ENCODE measurements around the gene HCAR1. TPM values are rescaled to one million over a fixed set of nuclear protein-coding genes. Genes with fewer than 3 reads are reported as not detected.
"Not testable (repeated sequence)": the region's sequence is repeated elsewhere in the genome, so short reads cannot be mapped to it uniquely, and the experiment has no call there.

HCAR1 gene

GRCh38 chr12:122681814-122682213 lies 48.8 kb downstream of the HCAR1 start:
- Histone ChIP-seq H3K23ac (ENCODE audit: low read depth, low read length, poor library complexity) (no peak overlapping the region), H3K4me3 (ENCODE audit: low read length in 2 of 2) (no peak overlapping the region), H3K27ac (replicated peaks; ENCODE audit: low read length) (no peak overlapping the region), H3K36me3 (replicated peaks in 1 of 2; ENCODE audit: control insufficient read depth in 2 of 2, insufficient read depth in 2 of 2, low read length in 2 of 2) (no peaks in the 10 kb centered on the region), H3K4me1 (ENCODE audit: control insufficient read depth in 2 of 2, insufficient read depth in 1 of 2, low read depth in 1 of 2, low read length in 2 of 2) (no peaks in the 10 kb centered on the region), H2BK15ac (ENCODE audit: low read length) (no peak overlapping the region), H3K79me1 (ENCODE audit: low read depth, low read length) (no peaks in the 10 kb centered on the region), H3K18ac (ENCODE audit: low read length) (no peak overlapping the region), H3K4ac (ENCODE audit: low read length) (no peak overlapping the region), H2AK5ac (ENCODE audit: low read depth, low read length) (no peak overlapping the region), H3K9me3 (replicated peaks in 1 of 2; ENCODE audit: control insufficient read depth in 2 of 2, insufficient read depth in 1 of 2, low read depth in 1 of 2, low read length in 2 of 2) (no peaks in the 10 kb centered on the region), H2BK5ac (ENCODE audit: low read length) (no peak overlapping the region), H4K8ac (ENCODE audit: low read depth, low read length) (no peak overlapping the region), H2BK120ac (ENCODE audit: low read depth, low read length) (no peak overlapping the region), H2BK12ac (ENCODE audit: low read length) (no peak overlapping the region), H3K14ac (ENCODE audit: low read length) (no peak overlapping the region), H3K4me2 (ENCODE audit: insufficient read depth, low read length, poor library complexity, severe bottlenecking) (no peak overlapping the region), H4K91ac (ENCODE audit: low read depth, low read length, poor library complexity) (no peak overlapping the region), H2AFZ (ENCODE audit: low read length) (no peak overlapping the region), H3K9ac (ENCODE audit: low read depth, low read length, poor library complexity) (no peak overlapping the region), H3K27me3 (ENCODE audit: control insufficient read depth in 3 of 3, insufficient read depth in 3 of 3, low read depth in 1 of 3, low read length in 3 of 3) (no peaks in the 10 kb centered on the region)
- DNase-seq (ENCODE audit: low spot score) = no peak
- no CpG with 5 or more reads among the region's 4 CpGs for WGBS, 2 donors (ENCODE audit: extremely low coverage in 2 of 2, insufficient read length in 2 of 2, insufficient replicate concordance in 1 of 2)

GRCh38 chr12:122680989-122681388 lies 49.7 kb downstream of the HCAR1 start:
- H2AFZ ChIP-seq (ENCODE audit: low read length); H3K14ac ChIP-seq (ENCODE audit: low read length); H3K4me2 ChIP-seq (ENCODE audit: insufficient read depth, low read length, poor library complexity, severe bottlenecking); H3K9ac ChIP-seq (ENCODE audit: low read depth, low read length, poor library complexity); H2AK5ac ChIP-seq (ENCODE audit: low read depth, low read length); H3K4me3 ChIP-seq (ENCODE audit: low read length in 2 of 2); H3K27ac ChIP-seq (replicated peaks; ENCODE audit: low read length); H3K4ac ChIP-seq (ENCODE audit: low read length); H2BK5ac ChIP-seq (ENCODE audit: low read length); H3K4me1 ChIP-seq (ENCODE audit: control insufficient read depth in 2 of 2, insufficient read depth in 1 of 2, low read depth in 1 of 2, low read length in 2 of 2); H3K79me1 ChIP-seq (ENCODE audit: low read depth, low read length); H3K36me3 ChIP-seq (replicated peaks in 1 of 2; ENCODE audit: control insufficient read depth in 2 of 2, insufficient read depth in 2 of 2, low read length in 2 of 2); H4K8ac ChIP-seq (ENCODE audit: low read depth, low read length); H2BK120ac ChIP-seq (ENCODE audit: low read depth, low read length); H2BK12ac ChIP-seq (ENCODE audit: low read length); H3K23ac ChIP-seq (ENCODE audit: low read depth, low read length, poor library complexity); H2BK15ac ChIP-seq (ENCODE audit: low read length); H3K9me3 ChIP-seq (replicated peaks in 1 of 2; ENCODE audit: control insufficient read depth in 2 of 2, insufficient read depth in 1 of 2, low read depth in 1 of 2, low read length in 2 of 2); DNase-seq (ENCODE audit: low spot score); H3K27me3 ChIP-seq (ENCODE audit: control insufficient read depth in 3 of 3, insufficient read depth in 3 of 3, low read depth in 1 of 3, low read length in 3 of 3); H3K18ac ChIP-seq (ENCODE audit: low read length); H4K91ac ChIP-seq (ENCODE audit: low read depth, low read length, poor library complexity): not testable (repeated sequence)
- no CpG with 5 or more reads among the region's 6 CpGs for WGBS, 2 donors (ENCODE audit: extremely low coverage in 2 of 2, insufficient read length in 2 of 2, insufficient replicate concordance in 1 of 2)

GRCh38 chr12:122676781-122677180 lies 53.9 kb downstream of the HCAR1 start:
- not testable (repeated sequence) for H4K8ac ChIP-seq (ENCODE audit: low read depth, low read length); H2AK5ac ChIP-seq (ENCODE audit: low read depth, low read length); H2BK5ac ChIP-seq (ENCODE audit: low read length); H3K9me3 ChIP-seq (replicated peaks in 1 of 2; ENCODE audit: control insufficient read depth in 2 of 2, insufficient read depth in 1 of 2, low read depth in 1 of 2, low read length in 2 of 2); H3K4me1 ChIP-seq (ENCODE audit: control insufficient read depth in 2 of 2, insufficient read depth in 1 of 2, low read depth in 1 of 2, low read length in 2 of 2); H3K27me3 ChIP-seq (ENCODE audit: control insufficient read depth in 3 of 3, insufficient read depth in 3 of 3, low read depth in 1 of 3, low read length in 3 of 3); H3K18ac ChIP-seq (ENCODE audit: low read length); H2BK15ac ChIP-seq (ENCODE audit: low read length); H3K14ac ChIP-seq (ENCODE audit: low read length); DNase-seq (ENCODE audit: low spot score); H3K27ac ChIP-seq (replicated peaks; ENCODE audit: low read length); H2BK12ac ChIP-seq (ENCODE audit: low read length); H2AFZ ChIP-seq (ENCODE audit: low read length); H2BK120ac ChIP-seq (ENCODE audit: low read depth, low read length); H3K4me3 ChIP-seq (ENCODE audit: low read length in 2 of 2); H3K79me1 ChIP-seq (ENCODE audit: low read depth, low read length); H3K4ac ChIP-seq (ENCODE audit: low read length); H3K23ac ChIP-seq (ENCODE audit: low read depth, low read length, poor library complexity); H3K36me3 ChIP-seq (replicated peaks in 1 of 2; ENCODE audit: control insufficient read depth in 2 of 2, insufficient read depth in 2 of 2, low read length in 2 of 2); H3K4me2 ChIP-seq (ENCODE audit: insufficient read depth, low read length, poor library complexity, severe bottlenecking); H3K9ac ChIP-seq (ENCODE audit: low read depth, low read length, poor library complexity); H4K91ac ChIP-seq (ENCODE audit: low read depth, low read length, poor library complexity)
- WGBS, 2 donors (ENCODE audit: extremely low coverage in 2 of 2, insufficient read length in 2 of 2, insufficient replicate concordance in 1 of 2) = no CpG with 5 or more reads among the region's 32 CpGs

Small RNA genes within 50 kb of the gene (small RNA-seq; reads per million reads assigned to genes)
- not detected for gene AC026333.2 (ENCODE audit: insufficient read depth)
- gene RF00019 (ENCODE audit: insufficient read depth) = not detected
